GM23338 (cell line): ENCODE results near the gene KLK5.

Source experiments
- CREB1 ChIP-seq: fragments of 250-450 bp; sonication (Bioruptor Pico); IDR thresholded peaks from 2 replicates; pipeline ENCODE4 v1.5.0; 2020; ENCODE audit warnings: low read depth, mild to moderate bottlenecking, moderate library complexity
- CTCF ChIP-seq, 2 experiments: fragments of 200-600 bp in 1 of 2; sonication (generic) in 1 of 2; conservative IDR thresholded peaks; 2 replicates each; pipeline versions ENCODE4 v1.5.1 to v1.6.1; 2016 to 2017; ENCODE audit warnings: antibody characterized with exemption in 2 of 2, low read depth in 2 of 2, mild to moderate bottlenecking in 2 of 2, moderate library complexity in 1 of 2
- ETS1 ChIP-seq: IDR thresholded peaks from 2 replicates; pipeline ENCODE4 v1.6.1; 2016; ENCODE audit warnings: antibody characterized with exemption
- EZH2 ChIP-seq: fragments of 200-600 bp; sonication (generic); IDR thresholded peaks from one replicate; pipeline ENCODE4 v1.8.0; 2017; ENCODE audit warnings: antibody characterized with exemption, mild to moderate bottlenecking, low read depth; ENCODE audit not compliant: unreplicated experiment
- EZH2phosphoT487 ChIP-seq: fragments of 200-600 bp; sonication (generic); IDR thresholded peaks from one replicate; pipeline ENCODE4 v1.8.1; 2018; ENCODE audit warnings: antibody characterized with exemption; ENCODE audit not compliant: unreplicated experiment
- JUNB ChIP-seq: IDR thresholded peaks from one replicate; pipeline ENCODE4 v1.6.1; 2016; ENCODE audit warnings: antibody characterized with exemption; ENCODE audit not compliant: unreplicated experiment
- NANOG ChIP-seq: IDR thresholded peaks from 2 replicates; pipeline ENCODE4 v1.6.1; 2016; ENCODE audit warnings: antibody characterized with exemption, borderline replicate concordance
- POLR2AphosphoS5 ChIP-seq: IDR thresholded peaks from 2 replicates; pipeline ENCODE4 v1.6.1; 2016; ENCODE audit warnings: antibody characterized with exemption, low read depth
- REST ChIP-seq: IDR thresholded peaks from one replicate; pipeline ENCODE4 v1.6.1; 2018; ENCODE audit warnings: antibody characterized with exemption; ENCODE audit not compliant: unreplicated experiment
- STAT1 ChIP-seq: IDR thresholded peaks from one replicate; pipeline ENCODE4 v1.6.1; 2016; ENCODE audit warnings: antibody characterized with exemption; ENCODE audit not compliant: unreplicated experiment
- ZNF114 ChIP-seq: fragments of 250-450 bp; sonication (Bioruptor Pico); IDR thresholded peaks from 2 replicates; pipeline ENCODE4 v1.5.0; 2020; ENCODE audit warnings: mild to moderate bottlenecking, moderate library complexity
- ZNF331 ChIP-seq: fragments of 250-450 bp; sonication (Bioruptor Pico); IDR thresholded peaks from 2 replicates; pipeline ENCODE4 v1.5.0; 2020; ENCODE audit warnings: low read depth, mild to moderate bottlenecking, moderate library complexity
- ZNF462 ChIP-seq: fragments of 250-450 bp; sonication (Bioruptor Pico); IDR thresholded peaks from 2 replicates; pipeline ENCODE4 v1.5.0; 2020; ENCODE audit warnings: mild to moderate bottlenecking, moderate library complexity

GRCh38 chr19:50983625-50984292 is 30.9 kb upstream of the KLK5 start, which contains the start of gene KLK7:
- no peak for TF ChIP-seq EZH2phosphoT487
- TF ChIP-seq CTCF (conservative IDR thresholded peaks at IDR 0.05; ENCODE audit: low read depth in 2 of 2), result no peak
- no peak for TF ChIP-seq POLR2AphosphoS5
- no peak for TF ChIP-seq REST
- TF ChIP-seq EZH2, result no peak
- no peak for TF ChIP-seq CREB1 (CRISPR knock-in tag)
- TF ChIP-seq ZNF114, result no peak
- TF ChIP-seq JUNB, result no peak
- TF ChIP-seq STAT1, result no peak
- TF ChIP-seq NANOG, result no peak
- TF ChIP-seq ETS1, result no peak
- TF ChIP-seq ZNF331 (CRISPR knock-in tag), result no peak
- TF ChIP-seq ZNF462, result no peak
